Measurements from ENCODE around the gene SORT1. TPM values are rescaled to one million over a fixed set of nuclear protein-coding genes. Genes with fewer than 3 reads are reported as not detected.

Gene SORT1
- total and polyA plus RNA-seq, 2 donors: 3.6 to 10.3 TPM

GRCh38 chr1:109280862-109281261, 116.9 kb downstream of the SORT1 start:
- no peak for DNase-seq (ENCODE audit: low read depth in 6 of 9, low spot score in 9 of 9)
- peaks cover 0 to 2% of the 10 kb centered on the region in 2 donors for H3K9me3 ChIP-seq (ENCODE audit: control insufficient read depth in 2 of 2, insufficient read depth in 1 of 2, low read length in 1 of 2)
- H3K27ac ChIP-seq (ENCODE audit: low read depth in 1 of 2, low read length in 1 of 2): no peak overlapping the region
- no peak overlapping the region for H3K4me3 ChIP-seq (ENCODE audit: low read length in 2 of 2)
- H3K27me3 ChIP-seq (ENCODE audit: control insufficient read depth in 2 of 2, insufficient read depth in 1 of 2, low read length in 1 of 2): no peaks in the 10 kb centered on the region
- 97% methylated on average over 12 of the region's 12 CpGs for WGBS
- H3K4me1 ChIP-seq (ENCODE audit: control insufficient read depth in 2 of 2, insufficient read depth in 2 of 2, low read length in 2 of 2): peaks cover 14 to 31% of the 10 kb centered on the region in 2 donors
- H3K36me3 ChIP-seq (ENCODE audit: control insufficient read depth in 2 of 2, insufficient read depth in 2 of 2, low read length in 1 of 2): peaks cover 7 to 18% of the 10 kb centered on the region in 2 donors

- Histone ChIP-seq H3K27me3 (ENCODE audit: control insufficient read depth in 2 of 2, insufficient read depth in 1 of 2, low read length in 1 of 2) (no peaks in the 10 kb centered on the region), H3K36me3 (ENCODE audit: control insufficient read depth in 2 of 2, insufficient read depth in 2 of 2, low read length in 1 of 2) (peaks cover 7 to 18% of the 10 kb centered on the region in 2 donors), H3K4me1 (ENCODE audit: control insufficient read depth in 2 of 2, insufficient read depth in 2 of 2, low read length in 2 of 2) (peaks cover 14 to 33% of the 10 kb centered on the region in 2 donors), H3K9me3 (ENCODE audit: control insufficient read depth in 2 of 2, insufficient read depth in 1 of 2, low read length in 1 of 2) (peaks cover 0 to 2% of the 10 kb centered on the region in 2 donors), H3K4me3 (ENCODE audit: low read length in 2 of 2) (no peak overlapping the region), H3K27ac (ENCODE audit: low read depth in 1 of 2, low read length in 1 of 2) (no peak overlapping the region)
- DNase-seq (ENCODE audit: low read depth in 6 of 9, low spot score in 9 of 9): no peak
- 98% methylated on average over 5 of the region's 5 CpGs for WGBS
Measured at GRCh38 chr1:109279615-109280278, 118.0 kb downstream of the SORT1 start.

DNA sequence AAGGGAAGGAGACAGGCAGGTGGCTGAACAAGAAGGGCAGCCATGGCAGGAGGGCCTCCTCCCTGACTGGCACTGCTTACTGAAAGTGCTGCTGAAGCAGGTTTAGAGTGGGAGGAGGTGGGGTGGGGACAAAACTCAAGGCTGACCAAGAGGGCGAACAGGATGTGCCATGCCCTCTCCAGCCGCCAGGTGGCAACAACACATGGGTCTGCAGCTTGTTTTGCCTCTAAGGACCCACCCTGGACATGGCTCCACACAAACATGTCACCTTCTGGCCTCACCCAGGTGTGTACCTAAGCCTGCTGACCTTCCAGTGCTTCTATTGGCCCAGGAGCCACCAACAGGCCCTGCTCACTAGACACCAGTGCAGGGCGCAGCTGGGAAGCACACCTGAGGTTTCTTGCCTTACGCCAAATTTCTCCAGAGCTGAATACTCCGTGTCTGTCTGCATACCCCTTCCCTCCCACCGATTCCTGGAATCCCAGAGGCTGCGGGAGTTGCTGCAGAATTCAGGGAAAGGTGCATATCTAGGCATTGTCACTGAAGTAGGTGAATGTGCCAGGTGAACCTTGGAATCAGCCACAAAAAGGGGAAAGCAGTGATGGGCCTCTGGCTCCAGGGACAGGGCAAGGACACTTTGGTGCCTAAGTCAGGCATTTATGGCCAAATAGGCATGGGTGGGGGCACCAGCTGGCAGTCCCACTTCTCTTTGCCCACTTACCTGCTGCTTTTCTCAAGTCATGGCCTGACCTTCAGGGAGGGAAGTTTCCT, 120.1 kb downstream of the SORT1 start:
- peak in 8 of 9 donors; percentile 18 to 67 (median 42) for DNase-seq (ENCODE audit: low read depth in 6 of 9, low spot score in 9 of 9)
- peaks cover 7 to 18% of the 10 kb centered on the region in 2 donors for H3K36me3 ChIP-seq (ENCODE audit: control insufficient read depth in 2 of 2, insufficient read depth in 2 of 2, low read length in 1 of 2)
- 80% methylated on average over 7 of the region's 7 CpGs for whole genome bisulfite sequencing
- H3K9me3 ChIP-seq (ENCODE audit: control insufficient read depth in 2 of 2, insufficient read depth in 1 of 2, low read length in 1 of 2): peaks cover 0 to 2% of the 10 kb centered on the region in 2 donors
- H3K27me3 ChIP-seq (ENCODE audit: control insufficient read depth in 2 of 2, insufficient read depth in 1 of 2, low read length in 1 of 2): no peaks in the 10 kb centered on the region
- H3K27ac ChIP-seq (ENCODE audit: low read depth in 1 of 2, low read length in 1 of 2): no peak overlapping the region
- peaks cover 11 to 25% of the 10 kb centered on the region in 2 donors for H3K4me1 ChIP-seq (ENCODE audit: control insufficient read depth in 2 of 2, insufficient read depth in 2 of 2, low read length in 2 of 2)
- no peak overlapping the region for H3K4me3 ChIP-seq (ENCODE audit: low read length in 2 of 2)

GRCh38 chr1:109275706-109276345, 121.9 kb downstream of the SORT1 start:
- peaks cover 0 to 2% of the 10 kb centered on the region in 2 donors for H3K9me3 ChIP-seq (ENCODE audit: control insufficient read depth in 2 of 2, insufficient read depth in 1 of 2, low read length in 1 of 2)
- peaks cover 6 to 18% of the 10 kb centered on the region in 2 donors for H3K36me3 ChIP-seq (ENCODE audit: control insufficient read depth in 2 of 2, insufficient read depth in 2 of 2, low read length in 1 of 2)
- H3K27me3 ChIP-seq (ENCODE audit: control insufficient read depth in 2 of 2, insufficient read depth in 1 of 2, low read length in 1 of 2): no peaks in the 10 kb centered on the region
- WGBS: 94% methylated on average over 9 of the region's 9 CpGs
- DNase-seq (ENCODE audit: low read depth in 6 of 9, low spot score in 9 of 9): no peak
- peaks cover 0 to 12% of the 10 kb centered on the region in 2 donors for H3K4me1 ChIP-seq (ENCODE audit: control insufficient read depth in 2 of 2, insufficient read depth in 2 of 2, low read length in 2 of 2)
- no peak overlapping the region for H3K4me3 ChIP-seq (ENCODE audit: low read length in 2 of 2)
- H3K27ac ChIP-seq (ENCODE audit: low read depth in 1 of 2, low read length in 1 of 2): no peak overlapping the region

GRCh38 chr1:109274533-109275476, 122.9 kb downstream of the SORT1 start:
- Histone ChIP-seq H3K4me1 (ENCODE audit: control insufficient read depth in 2 of 2, insufficient read depth in 2 of 2, low read length in 2 of 2) (peaks cover 0 to 12% of the 10 kb centered on the region in 2 donors), H3K27me3 (ENCODE audit: control insufficient read depth in 2 of 2, insufficient read depth in 1 of 2, low read length in 1 of 2) (no peaks in the 10 kb centered on the region), H3K4me3 (ENCODE audit: low read length in 2 of 2) (no peak overlapping the region), H3K36me3 (ENCODE audit: control insufficient read depth in 2 of 2, insufficient read depth in 2 of 2, low read length in 1 of 2) (peaks cover 5 to 8% of the 10 kb centered on the region in 2 donors), H3K9me3 (ENCODE audit: control insufficient read depth in 2 of 2, insufficient read depth in 1 of 2, low read length in 1 of 2) (peaks cover 0 to 2% of the 10 kb centered on the region in 2 donors), H3K27ac (ENCODE audit: low read depth in 1 of 2, low read length in 1 of 2) (no peak overlapping the region)
- DNase-seq (ENCODE audit: low read depth in 6 of 9, low spot score in 9 of 9): no peak
- 75% methylated on average over 24 of the region's 24 CpGs for whole genome bisulfite sequencing

DNA sequence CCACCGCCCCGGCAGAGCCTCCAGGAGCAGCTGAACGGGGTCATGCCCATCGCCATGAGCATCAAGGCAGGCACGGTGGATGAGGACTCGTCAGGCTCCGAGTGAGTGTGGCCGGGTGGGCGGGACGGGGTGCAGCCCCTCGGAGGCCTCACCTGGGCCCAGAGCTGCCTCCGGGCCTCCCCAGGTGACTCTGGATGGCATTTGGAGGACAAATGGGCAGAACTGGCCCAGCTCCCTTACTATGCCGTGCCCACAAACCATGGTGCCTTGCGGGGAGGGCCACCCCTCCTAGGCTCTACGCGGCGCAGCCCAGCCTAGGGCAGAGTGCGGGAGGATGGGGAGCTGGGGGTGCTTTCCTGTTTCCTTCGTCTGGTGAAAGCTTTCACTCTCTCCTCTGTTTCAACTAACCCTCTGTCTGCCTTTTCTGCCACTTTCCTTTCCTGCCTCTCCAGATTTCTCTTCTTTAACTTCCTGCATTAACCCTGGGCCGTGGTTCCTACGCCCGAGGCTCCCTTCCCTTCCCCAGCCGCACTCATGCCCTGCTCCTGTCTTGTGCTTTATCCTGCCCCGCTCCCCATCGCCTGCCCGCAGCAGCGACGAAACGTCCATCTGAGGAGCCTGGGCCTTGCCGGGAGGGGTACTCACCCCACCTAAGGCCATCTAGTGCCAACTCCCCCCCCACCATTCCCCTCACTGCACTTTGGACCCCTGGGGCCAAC, 124.0 kb downstream of the SORT1 start:
- Histone ChIP-seq H3K4me3 (ENCODE audit: low read length in 2 of 2) (no peak overlapping the region), H3K27ac (ENCODE audit: low read depth in 1 of 2, low read length in 1 of 2) (no peak overlapping the region), H3K9me3 (ENCODE audit: control insufficient read depth in 2 of 2, insufficient read depth in 1 of 2, low read length in 1 of 2) (peaks cover 0 to 2% of the 10 kb centered on the region in 2 donors), H3K27me3 (ENCODE audit: control insufficient read depth in 2 of 2, insufficient read depth in 1 of 2, low read length in 1 of 2) (no peaks in the 10 kb centered on the region), H3K36me3 (ENCODE audit: control insufficient read depth in 2 of 2, insufficient read depth in 2 of 2, low read length in 1 of 2) (peaks cover 5 to 8% of the 10 kb centered on the region in 2 donors), H3K4me1 (ENCODE audit: control insufficient read depth in 2 of 2, insufficient read depth in 2 of 2, low read length in 2 of 2) (peaks cover 0 to 12% of the 10 kb centered on the region in 2 donors)
- WGBS: 61% methylated on average over 30 of the region's 30 CpGs
- no peak for DNase-seq (ENCODE audit: low read depth in 6 of 9, low spot score in 9 of 9)

- Histone ChIP-seq H3K27ac (ENCODE audit: low read depth in 1 of 2, low read length in 1 of 2) (no peak overlapping the region), H3K27me3 (ENCODE audit: control insufficient read depth in 2 of 2, insufficient read depth in 1 of 2, low read length in 1 of 2) (no peaks in the 10 kb centered on the region), H3K4me3 (ENCODE audit: low read length in 2 of 2) (no peak overlapping the region), H3K36me3 (ENCODE audit: control insufficient read depth in 2 of 2, insufficient read depth in 2 of 2, low read length in 1 of 2) (peaks cover 2 to 8% of the 10 kb centered on the region in 2 donors), H3K4me1 (ENCODE audit: control insufficient read depth in 2 of 2, insufficient read depth in 2 of 2, low read length in 2 of 2) (peaks cover 0 to 12% of the 10 kb centered on the region in 2 donors), H3K9me3 (ENCODE audit: control insufficient read depth in 2 of 2, insufficient read depth in 1 of 2, low read length in 1 of 2) (peaks cover 0 to 2% of the 10 kb centered on the region in 2 donors)
- WGBS: 95% methylated on average over 16 of the region's 16 CpGs
- DNase-seq (ENCODE audit: low read depth in 6 of 9, low spot score in 9 of 9): no peak
Measured at GRCh38 chr1:109272831-109273547, 124.7 kb downstream of the SORT1 start.
